ENCODE results near the gene GABBR2.

The GABBR2 gene

GRCh38 chr9:98635374-98635773, 73.4 kb downstream of the GABBR2 start:
- no peak for TF ChIP-seq CTCF (IDR thresholded peaks at IDR 0.05; ENCODE audit: poor library complexity, severe bottlenecking)

GRCh38 chr9:98634685-98635336, 73.9 kb downstream of the GABBR2 start:
- no peaks in the 10 kb centered on the region for H3K9me3 ChIP-seq (ENCODE audit: severe bottlenecking)
- H3K4me1 ChIP-seq (ENCODE audit: insufficient read depth, poor library complexity, severe bottlenecking) = no peaks in the 10 kb centered on the region
- H3K27me3 ChIP-seq (ENCODE audit: insufficient read depth, poor library complexity, severe bottlenecking) = no peaks in the 10 kb centered on the region
- TF ChIP-seq CTCF (IDR thresholded peaks at IDR 0.05; ENCODE audit: poor library complexity, severe bottlenecking) = no peak
- DNase-seq (ENCODE audit: low spot score) (no peak), ATAC-seq (ENCODE audit: low read depth) (no peak)
- H3K4me3 ChIP-seq (ENCODE audit: severe bottlenecking) = no peak overlapping the region
- no peaks in the 10 kb centered on the region for H3K36me3 ChIP-seq (ENCODE audit: low read depth)
- no peak overlapping the region for H3K27ac ChIP-seq (ENCODE audit: poor library complexity, severe bottlenecking)

More at GRCh38 chr9:98635374-98635773, 73.4 kb downstream of the GABBR2 start:
- Histone ChIP-seq H3K36me3 (ENCODE audit: low read depth) (no peaks in the 10 kb centered on the region), H3K4me1 (ENCODE audit: insufficient read depth, poor library complexity, severe bottlenecking) (no peaks in the 10 kb centered on the region), H3K27me3 (ENCODE audit: insufficient read depth, poor library complexity, severe bottlenecking) (no peaks in the 10 kb centered on the region), H3K4me3 (ENCODE audit: severe bottlenecking) (no peak overlapping the region), H3K9me3 (ENCODE audit: severe bottlenecking) (no peaks in the 10 kb centered on the region), H3K27ac (ENCODE audit: poor library complexity, severe bottlenecking) (no peak overlapping the region)
- DNase-seq (ENCODE audit: low spot score) (no peak), ATAC-seq (ENCODE audit: low read depth) (peak; percentile 90)

- no peak for ATAC-seq (ENCODE audit: low read depth)
- Histone ChIP-seq H3K9me3 (ENCODE audit: severe bottlenecking) (no peaks in the 10 kb centered on the region), H3K4me1 (ENCODE audit: insufficient read depth, poor library complexity, severe bottlenecking) (no peaks in the 10 kb centered on the region), H3K27me3 (ENCODE audit: insufficient read depth, poor library complexity, severe bottlenecking) (peaks cover 5% of the 10 kb centered on the region), H3K27ac (ENCODE audit: poor library complexity, severe bottlenecking) (no peak overlapping the region), H3K4me3 (ENCODE audit: severe bottlenecking) (no peak overlapping the region), H3K36me3 (ENCODE audit: low read depth) (no peaks in the 10 kb centered on the region)
- TF ChIP-seq CTCF (IDR thresholded peaks at IDR 0.05; ENCODE audit: poor library complexity, severe bottlenecking) = no peak
- DNase-seq (ENCODE audit: low spot score) = no peak
These were observed 75.9 kb downstream of the GABBR2 start for GRCh38 chr9:98632839-98633238.

- TF ChIP-seq CTCF (IDR thresholded peaks at IDR 0.05; ENCODE audit: poor library complexity, severe bottlenecking) = no peak
- Histone ChIP-seq H3K36me3 (ENCODE audit: low read depth) (no peaks in the 10 kb centered on the region), H3K27ac (ENCODE audit: poor library complexity, severe bottlenecking) (no peak overlapping the region)
These were observed 81.4 kb downstream of the GABBR2 start for GRCh38 chr9:98627296-98627695.

GRCh38 chr9:98625728-98626127, 83.0 kb downstream of the GABBR2 start:
- no peak for ATAC-seq (ENCODE audit: low read depth)
- H3K4me1 ChIP-seq (ENCODE audit: insufficient read depth, poor library complexity, severe bottlenecking) = no peaks in the 10 kb centered on the region
- no peak overlapping the region for H3K4me3 ChIP-seq (ENCODE audit: severe bottlenecking)
- H3K36me3 ChIP-seq (ENCODE audit: low read depth) = no peaks in the 10 kb centered on the region
- H3K9me3 ChIP-seq (ENCODE audit: severe bottlenecking) = no peaks in the 10 kb centered on the region
- H3K27me3 ChIP-seq (ENCODE audit: insufficient read depth, poor library complexity, severe bottlenecking) = peaks cover 19% of the 10 kb centered on the region
- no peak for TF ChIP-seq CTCF (IDR thresholded peaks at IDR 0.05; ENCODE audit: poor library complexity, severe bottlenecking)
- H3K27ac ChIP-seq (ENCODE audit: poor library complexity, severe bottlenecking) = no peak overlapping the region
- no peak for DNase-seq (ENCODE audit: low spot score)

More at GRCh38 chr9:98627296-98627695, 81.4 kb downstream of the GABBR2 start:
- Histone ChIP-seq H3K27me3 (ENCODE audit: insufficient read depth, poor library complexity, severe bottlenecking) (peaks cover 18% of the 10 kb centered on the region), H3K4me1 (ENCODE audit: insufficient read depth, poor library complexity, severe bottlenecking) (no peaks in the 10 kb centered on the region), H3K9me3 (ENCODE audit: severe bottlenecking) (no peaks in the 10 kb centered on the region), H3K4me3 (ENCODE audit: severe bottlenecking) (no peak overlapping the region)
- no peak for ATAC-seq (ENCODE audit: low read depth)
- no peak for DNase-seq (ENCODE audit: low spot score)
